OCI-LY3 (cell line): Measurements from ENCODE around the gene ANKRD11.

Source experiments
- H2AFZ ChIP-seq: fragments of 200-600, 300-600 bp; shearing (Covaris generic); 2 replicates; pipeline ENCODE4 v1.6.0; 2014; ENCODE audit warnings: antibody characterized with exemption, low read depth, low read length
- H3K27ac ChIP-seq: fragments of 200-600, 300-600 bp; sonication (generic); 2 replicates; pipeline ENCODE4 v1.5.1; 2014; ENCODE audit warnings: mild to moderate bottlenecking, low read length, moderate library complexity, mixed read lengths
- H3K27me3 ChIP-seq: fragments of 200-600, 300-600 bp; sonication (generic); 2 replicates; pipeline ENCODE4 v1.6.1; 2014; ENCODE audit warnings: low read depth, low read length, mixed read lengths
- H3K36me3 ChIP-seq: fragments of 200-600, 300-600 bp; sonication (generic); replicated peaks from 2 replicates; pipeline ENCODE3; 2014; ENCODE audit warnings: low read depth, low read length, mixed read lengths
- H3K4me1 ChIP-seq: fragments of 300-600, 200-600 bp; sonication (generic); 2 replicates; pipeline ENCODE4 v1.6.1; 2014; ENCODE audit warnings: low read length, mixed read lengths
- H3K4me2 ChIP-seq: fragments of 200-600, 300-600 bp; sonication (generic); 2 replicates; pipeline ENCODE4 v1.6.1; 2014; ENCODE audit warnings: low read length, mixed read lengths
- H3K4me3 ChIP-seq: fragments of 300-600, 200-600 bp; sonication (generic); 2 replicates; pipeline ENCODE4 v1.5.1; 2014; ENCODE audit warnings: antibody characterized with exemption, mild to moderate bottlenecking, low read length, moderate library complexity
- H3K79me2 ChIP-seq: fragments of 300-600, 200-600 bp; shearing (Covaris generic); 2 replicates; pipeline ENCODE4 v1.6.1; 2014; ENCODE audit warnings: mild to moderate bottlenecking, low read length, mixed read lengths
- H3K9ac ChIP-seq: fragments of 300-600, 200-600 bp; shearing (Covaris generic); 2 replicates; pipeline ENCODE4 v1.6.0; 2014; ENCODE audit warnings: mild to moderate bottlenecking, low read length, moderate library complexity
- H3K9me3 ChIP-seq: fragments of 200-600, 300-600 bp; shearing (Covaris generic); 2 replicates; pipeline ENCODE4 v1.6.1; 2014; ENCODE audit warnings: low read length, mixed read lengths; ENCODE audit not compliant: insufficient read depth
- H4K20me1 ChIP-seq: fragments of 200-600, 300-600 bp; sonication (generic); 2 replicates; pipeline ENCODE4 v1.6.1; 2016; ENCODE audit warnings: low read length, mixed read lengths; ENCODE audit not compliant: insufficient read depth
- CTCF ChIP-seq: fragments of 200-600, 300-600 bp; sonication (generic); IDR thresholded peaks from 2 replicates; pipeline ENCODE4 v1.5.1; 2014; ENCODE audit warnings: antibody characterized with exemption, low read length, low read depth
- EZH2phosphoT487 ChIP-seq: fragments of 200-600 bp; shearing (Covaris generic); IDR thresholded peaks from 2 replicates; pipeline ENCODE4 v1.6.1; 2018; ENCODE audit warnings: antibody characterized with exemption, mixed run types, low read depth

ANKRD11 gene

GRCh38 chr16:89230255-89230654 is 260.1 kb downstream of the ANKRD11 start:
- no peak overlapping the region for H3K4me2 ChIP-seq
- TF ChIP-seq CTCF = no peak
- TF ChIP-seq EZH2phosphoT487 = no peak
- H3K9ac ChIP-seq = no peak overlapping the region
- no peak overlapping the region for H2AFZ ChIP-seq
- no peak overlapping the region for H3K27ac ChIP-seq
- no peaks in the 10 kb centered on the region for H3K79me2 ChIP-seq
- H3K4me1 ChIP-seq = no peaks in the 10 kb centered on the region
- no peaks in the 10 kb centered on the region for H3K9me3 ChIP-seq
- H3K27me3 ChIP-seq = no peaks in the 10 kb centered on the region
- H3K36me3 ChIP-seq = peaks cover 50% of the 10 kb centered on the region
- no peaks in the 10 kb centered on the region for H4K20me1 ChIP-seq
- H3K4me3 ChIP-seq = no peak overlapping the region

- Histone ChIP-seq H2AFZ (no peak overlapping the region), H3K27me3 (no peaks in the 10 kb centered on the region), H3K4me1 (no peaks in the 10 kb centered on the region), H3K9ac (no peak overlapping the region), H4K20me1 (no peaks in the 10 kb centered on the region), H3K36me3 (peaks cover 37% of the 10 kb centered on the region), H3K9me3 (no peaks in the 10 kb centered on the region), H3K79me2 (no peaks in the 10 kb centered on the region), H3K4me2 (no peak overlapping the region), H3K4me3 (no peak overlapping the region), H3K27ac (no peak overlapping the region)
- TF ChIP-seq EZH2phosphoT487 = no peak
- no peak for TF ChIP-seq CTCF
These were observed 265.7 kb downstream of the ANKRD11 start for GRCh38 chr16:89224665-89225064.

- H3K4me2 ChIP-seq = no peak overlapping the region
- H3K4me3 ChIP-seq = no peak overlapping the region
- H4K20me1 ChIP-seq = no peaks in the 10 kb centered on the region
- H2AFZ ChIP-seq = no peak overlapping the region
- H3K4me1 ChIP-seq = peaks cover 2% of the 10 kb centered on the region; the same call in 1 of the 2 replicates
- H3K36me3 ChIP-seq = peaks cover 27% of the 10 kb centered on the region
- H3K9ac ChIP-seq = no peak overlapping the region
- no peak overlapping the region for H3K27ac ChIP-seq
- no peaks in the 10 kb centered on the region for H3K27me3 ChIP-seq
- peaks cover 4% of the 10 kb centered on the region; the same call in 1 of the 2 replicates for H3K79me2 ChIP-seq
- H3K9me3 ChIP-seq = no peaks in the 10 kb centered on the region
- no peak for TF ChIP-seq EZH2phosphoT487
- no peak for TF ChIP-seq CTCF
These were observed 267.4 kb downstream of the ANKRD11 start for GRCh38 chr16:89222931-89223330.

- peaks cover 5% of the 10 kb centered on the region; the same call in 1 of the 2 replicates for H3K4me1 ChIP-seq
These were observed 268.8 kb downstream of the ANKRD11 start for GRCh38 chr16:89221604-89222003.

More at GRCh38 chr16:89221604-89222003, 268.8 kb downstream of the ANKRD11 start:
- Histone ChIP-seq H3K9ac (no peak overlapping the region), H3K27ac (no peak overlapping the region), H2AFZ (no peak overlapping the region), H3K4me2 (no peak overlapping the region), H3K36me3 (peaks cover 14% of the 10 kb centered on the region), H4K20me1 (no peaks in the 10 kb centered on the region), H3K9me3 (no peaks in the 10 kb centered on the region), H3K79me2 (peaks cover 4% of the 10 kb centered on the region; the same call in 1 of the 2 replicates), H3K27me3 (no peaks in the 10 kb centered on the region), H3K4me3 (no peak overlapping the region)
- TF ChIP-seq EZH2phosphoT487 = no peak
- TF ChIP-seq CTCF = no peak
